K562 (cell line): ENCODE data around the gene CFAP251. TPM values are rescaled to one million over a fixed set of nuclear protein-coding genes. Genes with fewer than 3 reads are reported as not detected.

Experiments
- ATAC-seq: fragments of 200-7000 bp; cut with Tn5 transposase; 3 replicates; pipeline ENCODE4 v1.9.1; 2020; ENCODE audit warnings: moderate library complexity
- BruUV-seq: library from RNA; stranded (reverse); fragments of 400-500 nt; replicated peaks from 2 replicates; lab custom pipeline; 2021; lab: Mats Ljungman, UMichigan
- CTCF ChIA-PET: fragments of 300-600 bp; formaldehyde crosslinking; extraction: SDS; loops from one replicate; lab custom pipeline; 2021; ENCODE audit warnings: low intra/inter-chr PET ratio; lab: Yijun Ruan, JAX
- POLR2A ChIA-PET: fragments of 300-600, 350-650 bp; sonication (Branson Sonifier 250); formaldehyde crosslinking; extraction: SDS; loops from one replicate; lab custom pipeline; 2021; ENCODE audit warnings: antibody characterized with exemption, inconsistent platforms; lab: Yijun Ruan, JAX
- DNase-seq, 4 experiments: peaks; one replicate each; pipeline versions ENCODE4 v3.0.0 to v3.0.0-alpha.2; 2011 to 2018; ENCODE audit warnings: low spot score in 3 of 4, mixed read lengths in 3 of 4; ENCODE audit errors: extremely low read depth in 1 of 4
- FAIRE-seq: peaks from 2 replicates; lab custom pipeline; 2011; peaks lifted over from hg19 to GRCh38; lab: Jason Lieb, UNC
- H2AFZ ChIP-seq: 2 replicates; pipeline ENCODE4 v1.6.0; 2011; ENCODE audit warnings: low read depth, low read length, control low read depth, inconsistent platforms
- H3K27ac ChIP-seq: fragments of 200-600 bp; 3 replicates; pipeline ENCODE4 v1.8.0; 2011; ENCODE audit warnings: low read depth, mild to moderate bottlenecking, control low read depth, inconsistent platforms, low read length, moderate library complexity, mixed read lengths; ENCODE audit errors: extremely low read depth
- H3K27me3 ChIP-seq, 2 experiments: fragments of 300-600 bp in 1 of 2; 2 replicates in 1 of 2; 3 replicates in 1 of 2; pipeline versions ENCODE4 v1.6.0 to v1.8.0; 2011; ENCODE audit warnings: inconsistent platforms in 2 of 2, low read length in 2 of 2, mild to moderate bottlenecking in 1 of 2, mixed read lengths in 1 of 2, moderate library complexity in 1 of 2; ENCODE audit not compliant: control insufficient read depth in 2 of 2, insufficient read depth in 2 of 2
- H3K36me3 ChIP-seq: fragments of 300-600 bp; 3 replicates; pipeline ENCODE4 v1.8.0; 2011; ENCODE audit warnings: mild to moderate bottlenecking, low read length, inconsistent platforms; ENCODE audit not compliant: control insufficient read depth, insufficient read depth
- H3K4me1 ChIP-seq, 2 experiments: fragments of 200-600 bp in 1 of 2; replicated peaks in 1 of 2; 2 replicates in 1 of 2; 3 replicates in 1 of 2; pipeline versions ENCODE4 v1.5.1 to v1.8.0; 2011; ENCODE audit warnings: inconsistent platforms in 2 of 2, low read length in 2 of 2, mild to moderate bottlenecking in 1 of 2, mixed read lengths in 1 of 2, moderate library complexity in 1 of 2; ENCODE audit not compliant: control insufficient read depth in 2 of 2, insufficient read depth in 2 of 2
- H3K4me2 ChIP-seq: 2 replicates; pipeline ENCODE4 v1.6.1; 2011; ENCODE audit warnings: low read length, control low read depth, inconsistent platforms, mixed read lengths; ENCODE audit not compliant: insufficient read depth
- H3K4me3 ChIP-seq: fragments of 200-600 bp; sonication (generic), shearing (Covaris generic); 2 replicates; pipeline ENCODE4 v1.5.1; 2016; ENCODE audit warnings: control low read depth, inconsistent platforms
- H3K79me2 ChIP-seq: fragments of 200-600 bp; 3 replicates; pipeline ENCODE4 v1.8.0; 2011; ENCODE audit warnings: low read length, inconsistent platforms; ENCODE audit not compliant: control insufficient read depth, insufficient read depth
- H3K9ac ChIP-seq, 2 experiments: 2 replicates each; pipeline versions ENCODE4 v1.6.0 to v1.6.1; 2011; ENCODE audit warnings: low read depth in 2 of 2, low read length in 2 of 2, control low read depth in 1 of 2, inconsistent platforms in 1 of 2, mild to moderate bottlenecking in 1 of 2, mixed read lengths in 1 of 2; ENCODE audit not compliant: insufficient read depth in 1 of 2
- H3K9me1 ChIP-seq: one replicate; pipeline ENCODE4 v1.6.0; 2011; ENCODE audit warnings: inconsistent platforms, mild to moderate bottlenecking, low read length, moderate library complexity; ENCODE audit not compliant: control insufficient read depth, insufficient read depth
- H3K9me3 ChIP-seq: replicated peaks from 2 replicates; pipeline ENCODE4 v1.5.1; 2011; ENCODE audit warnings: low read depth, low read length, inconsistent platforms; ENCODE audit not compliant: control insufficient read depth, insufficient read depth
- H4K20me1 ChIP-seq: replicated peaks from 2 replicates; pipeline ENCODE4 v1.6.1; 2011; ENCODE audit warnings: low read length, inconsistent platforms, mixed read lengths; ENCODE audit not compliant: control insufficient read depth, insufficient read depth
- ELF2 ChIP-seq: fragments of 250-450 bp; sonication (Bioruptor Pico); IDR thresholded peaks from 2 replicates; pipeline ENCODE4 v1.5.0; 2021; ENCODE audit warnings: mild to moderate bottlenecking
- GTF2E2 ChIP-seq: fragments of 200-800 bp; sonication (Bioruptor generic); IDR thresholded peaks from 2 replicates; pipeline ENCODE4 v1.6.1; 2016; ENCODE audit warnings: missing genetic modification characterization, missing compliant biosample characterization
- HLTF ChIP-seq: fragments of 450-650 bp; IDR thresholded peaks from 2 replicates; pipeline ENCODE4 v1.6.1; 2016
- HNRNPL ChIP-seq: fragments of 200-400 bp; formaldehyde crosslinking; IDR thresholded peaks from 2 replicates; pipeline ENCODE4 v1.6.1; 2017; ENCODE audit warnings: low read depth, mild to moderate bottlenecking, low read length
- SAFB2 ChIP-seq: fragments of 200-400 bp; formaldehyde crosslinking; IDR thresholded peaks from 2 replicates; pipeline ENCODE4 v1.6.1; 2018; ENCODE audit warnings: borderline replicate concordance, low read length, low read depth, moderate library complexity; ENCODE audit not compliant: severe bottlenecking
- SIX5 ChIP-seq, 2 experiments: IDR thresholded peaks; 2 replicates each; pipeline ENCODE4 v1.6.1; 2011; ENCODE audit warnings: low read length in 2 of 2, borderline replicate concordance in 1 of 2, low read depth in 1 of 2, mild to moderate bottlenecking in 1 of 2, moderate library complexity in 1 of 2; ENCODE audit not compliant: insufficient read depth in 1 of 2
- SP2 ChIP-seq: IDR thresholded peaks from 2 replicates; pipeline ENCODE4 v1.6.1; 2011; ENCODE audit warnings: mild to moderate bottlenecking, low read depth, low read length, moderate library complexity; ENCODE audit not compliant: poor library complexity, severe bottlenecking; ENCODE audit errors: extremely low read depth
- SRSF1 ChIP-seq: fragments of 200-400 bp; formaldehyde crosslinking; IDR thresholded peaks from 2 replicates; pipeline ENCODE4 v1.6.1; 2017; ENCODE audit warnings: mild to moderate bottlenecking, low read depth, low read length, moderate library complexity
- ZNF146 ChIP-seq: IDR thresholded peaks from one replicate; pipeline ENCODE4 v1.6.1; 2018; ENCODE audit warnings: missing compliant biosample characterization; ENCODE audit not compliant: unreplicated experiment
- ZNF212 ChIP-seq: fragments of 450-650 bp; formaldehyde crosslinking; IDR thresholded peaks from 2 replicates; pipeline ENCODE4 v1.4.0; 2020; ENCODE audit warnings: mild to moderate bottlenecking
- WGBS: fragments of 100-300 bp; shearing (Covaris generic); methylation state at CpG from one replicate; pipeline ENCODE4 v1.1.6; 2016; ENCODE audit warnings: low coverage, mixed read lengths; ENCODE audit not compliant: insufficient coverage; ENCODE audit errors: missing lambda C conversion rate; 5-methylcytosine and 5-hydroxymethylcytosine counted together
- in situ Hi-C: fragments of 300-500 bp; cut with MboI; formaldehyde crosslinking; loops from 4 replicates; pipeline ENCODE4 v1.15.0; 2018; ENCODE audit warnings: inconsistent platforms, mixed read lengths
- intact Hi-C: fragments of 100-400 bp; cut with micrococcal nuclease; formaldehyde crosslinking; loops from 2 replicates; pipeline ENCODE4 v1.14.2; 2022
- polyA plus RNA-seq, 8 experiments: library from polyadenylated mRNA; depleted of rRNA in 4 of 8; stranded (reverse) in 5 of 8; unstranded in 3 of 8; fragments of >200 nt; fragmentation: Nextera tagmentation in 2 of 8; fragmentation: Illumina TruSeq in 1 of 8; extraction: Ambion mirVana in 2 of 8; extraction: Trizol in 1 of 8; gene quantifications; 2 replicates each; pipeline versions ENCODE4 v1.2.1 to v1.2.3, GENCODE V29; 2011 to 2014; ENCODE audit warnings: inconsistent platforms in 1 of 8, missing spikeins in 1 of 8
- total RNA-seq, 7 experiments: library from RNA; depleted of rRNA in 6 of 7; stranded (reverse); fragments of >200 nt in 6 of 7; fragmentation: Illumina TruSeq in 2 of 7; extraction: Trizol in 2 of 7; gene quantifications; 2 replicates each; pipeline versions ENCODE4 v1.2.1 to v1.2.3, GENCODE V29; 2011 to 2021; ENCODE audit warnings: low replicate concordance in 1 of 7
- TF ChIP-seq, protein P1 (sequence below): fragments of 450-650 bp; IDR thresholded peaks from 2 replicates; pipeline ENCODE4 v1.6.1; 2016; ENCODE audit warnings: antibody characterized with exemption
- TF ChIP-seq, protein P2 (sequence below): sonication (generic); formaldehyde crosslinking; IDR thresholded peaks from 2 replicates; pipeline ENCODE4 v1.8.1; 2023; ENCODE audit warnings: mild to moderate bottlenecking, missing genetic modification reagents, moderate library complexity

CFAP251 gene
- total and polyA plus RNA-seq, 9 of the 15 experiments (the other 6 are each of a cell fraction or from before 2014, with no cell fraction given): 16.6 to 31.0 (median 19.1) TPM

DNA sequence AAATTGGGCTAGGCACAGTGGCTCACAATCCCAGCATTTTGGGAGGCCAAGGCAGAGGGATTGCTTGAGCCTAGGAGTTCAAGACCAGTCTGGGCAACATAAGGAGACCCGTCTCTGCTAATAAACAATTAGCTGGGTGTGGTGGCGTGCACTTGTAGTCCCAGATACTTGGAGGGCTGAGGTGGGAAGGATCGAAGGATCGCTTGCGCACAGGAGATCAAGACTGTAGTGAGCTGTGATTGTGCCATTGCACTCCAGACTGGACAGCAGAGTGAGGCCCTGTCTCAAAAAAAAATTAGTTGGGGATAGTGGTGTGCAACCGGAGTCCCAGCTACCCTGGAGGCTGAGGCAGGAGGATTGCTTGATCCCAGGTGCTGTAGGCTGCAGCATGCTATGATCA, 64.6 kb downstream of the CFAP251 start:
- FAIRE-seq: no peak
- Histone ChIP-seq H3K4me3 (no peak overlapping the region), H4K20me1 (no peaks in the 10 kb centered on the region), H3K79me2 (no peaks in the 10 kb centered on the region), H3K9ac (no peak overlapping the region; a peak in 1 of 4 replicates), H3K4me2 (no peak overlapping the region), H3K27ac (no peak overlapping the region), H3K9me3 (no peaks in the 10 kb centered on the region), H3K36me3 (no peaks in the 10 kb centered on the region), H2AFZ (no peak overlapping the region), H3K27me3 (no peaks in the 10 kb centered on the region), H3K4me1 (peaks cover 4 to 5% of the 10 kb centered on the region in 2 experiments; a peak in 2 of 5 replicates), H3K9me1 (no peaks in the 10 kb centered on the region)
- DNase-seq: no peak
- ChIA-PET CTCF (no interaction called here), POLR2A (no interaction called here)
- in situ Hi-C loops (no loop called here), intact Hi-C loops (no loop called here)
- ATAC-seq: no peak
- BruUV-seq: no TSS peak
- 64% methylated on average over 6 of the region's 6 CpGs for WGBS
- TF ChIP-seq HLTF (no peak), SAFB2 (no peak), ELF2 (CRISPR knock-in tag) (no peak), ZNF146 (CRISPR knock-in tag) (no peak), SP2 (no peak), HNRNPL (no peak), ZNF212 (CRISPR knock-in tag) (no peak), SIX5 (IDR thresholded peaks at IDR 0.05; ENCODE audit: borderline replicate concordance in 1 of 2, insufficient read depth in 1 of 2, low read depth in 1 of 2, low read length in 2 of 2) (no peak), GTF2E2 (no peak), SRSF1 (no peak)
- TF ChIP-seq, protein P1, sequence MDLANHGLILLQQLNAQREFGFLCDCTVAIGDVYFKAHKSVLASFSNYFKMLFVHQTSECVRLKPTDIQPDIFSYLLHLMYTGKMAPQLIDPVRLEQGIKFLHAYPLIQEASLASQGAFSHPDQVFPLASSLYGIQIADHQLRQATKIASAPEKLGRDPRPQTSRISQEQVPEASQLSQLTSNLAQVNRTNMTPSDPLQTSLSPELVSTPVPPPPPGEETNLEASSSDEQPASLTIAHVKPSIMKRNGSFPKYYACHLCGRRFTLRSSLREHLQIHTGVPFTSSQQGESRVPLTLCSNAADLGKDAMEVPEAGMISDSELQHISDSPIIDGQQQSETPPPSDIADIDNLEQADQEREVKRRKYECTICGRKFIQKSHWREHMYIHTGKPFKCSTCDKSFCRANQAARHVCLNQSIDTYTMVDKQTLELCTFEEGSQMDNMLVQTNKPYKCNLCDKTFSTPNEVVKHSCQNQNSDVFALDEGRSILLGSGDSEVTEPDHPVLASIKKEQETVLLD: no peak
- TF ChIP-seq, protein P2, sequence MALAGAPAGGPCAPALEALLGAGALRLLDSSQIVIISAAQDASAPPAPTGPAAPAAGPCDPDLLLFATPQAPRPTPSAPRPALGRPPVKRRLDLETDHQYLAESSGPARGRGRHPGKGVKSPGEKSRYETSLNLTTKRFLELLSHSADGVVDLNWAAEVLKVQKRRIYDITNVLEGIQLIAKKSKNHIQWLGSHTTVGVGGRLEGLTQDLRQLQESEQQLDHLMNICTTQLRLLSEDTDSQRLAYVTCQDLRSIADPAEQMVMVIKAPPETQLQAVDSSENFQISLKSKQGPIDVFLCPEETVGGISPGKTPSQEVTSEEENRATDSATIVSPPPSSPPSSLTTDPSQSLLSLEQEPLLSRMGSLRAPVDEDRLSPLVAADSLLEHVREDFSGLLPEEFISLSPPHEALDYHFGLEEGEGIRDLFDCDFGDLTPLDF (CRISPR knock-in tag): no peak
